GF-D8 (cell line): ENCODE measurements around the gene OXLD1.
"Not testable (repeated sequence)": the region's sequence is repeated elsewhere in the genome, so short reads cannot be mapped to it uniquely, and the experiment has no call there.

ENCODE experiments used
- DNase-seq: peaks from one replicate; lab custom pipeline; 2025; lab: John Stamatoyannopoulos, UW

OXLD1 gene

GRCh38 chr17:81682565-81683207, 16.3 kb upstream of the OXLD1 start:
- DNase-seq: no peak

- no peak for DNase-seq
Measured at GRCh38 chr17:81681672-81682071, 15.3 kb upstream of the OXLD1 start.

DNA sequence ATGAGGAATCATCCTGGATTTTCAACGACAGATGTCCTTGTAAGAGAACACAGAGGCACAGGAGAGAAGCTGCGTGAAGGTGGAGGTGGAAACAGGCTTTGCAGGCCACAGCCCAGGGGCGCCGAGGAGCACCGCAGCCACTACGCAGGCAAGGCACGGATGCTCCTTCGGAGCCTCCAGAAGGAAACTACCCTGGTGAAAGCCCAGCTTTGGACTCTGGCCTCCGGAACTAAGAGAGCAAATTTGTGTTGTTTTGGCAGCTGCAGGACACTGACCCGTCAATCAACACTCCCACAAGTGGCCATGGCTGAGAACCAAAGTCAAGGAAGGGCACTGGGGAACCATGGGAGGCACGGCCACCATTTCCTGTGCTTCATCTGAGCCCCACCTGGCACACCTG, 13.7 kb upstream of the OXLD1 start:
- DNase-seq: no peak

DNA sequence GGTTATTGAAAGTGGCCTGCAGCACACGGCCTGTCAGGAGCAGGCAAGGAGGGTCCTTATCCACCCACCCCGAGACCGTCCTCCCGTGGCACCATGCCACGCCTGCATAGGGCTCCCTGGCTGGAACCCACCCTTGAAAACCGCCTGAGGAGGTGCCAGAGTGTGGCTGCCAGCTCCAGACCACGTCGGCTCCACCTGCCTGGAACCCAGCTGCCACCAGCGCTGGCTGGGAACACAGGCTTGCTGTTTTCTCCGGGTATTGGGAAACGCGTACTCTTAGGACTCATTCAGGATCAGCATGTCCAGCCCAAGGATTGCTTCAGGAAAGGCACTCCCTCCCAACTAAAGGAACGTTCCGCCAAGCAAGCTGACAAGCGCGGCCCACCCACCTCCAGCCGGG, 10.5 kb upstream of the OXLD1 start:
- no peak for DNase-seq

DNA sequence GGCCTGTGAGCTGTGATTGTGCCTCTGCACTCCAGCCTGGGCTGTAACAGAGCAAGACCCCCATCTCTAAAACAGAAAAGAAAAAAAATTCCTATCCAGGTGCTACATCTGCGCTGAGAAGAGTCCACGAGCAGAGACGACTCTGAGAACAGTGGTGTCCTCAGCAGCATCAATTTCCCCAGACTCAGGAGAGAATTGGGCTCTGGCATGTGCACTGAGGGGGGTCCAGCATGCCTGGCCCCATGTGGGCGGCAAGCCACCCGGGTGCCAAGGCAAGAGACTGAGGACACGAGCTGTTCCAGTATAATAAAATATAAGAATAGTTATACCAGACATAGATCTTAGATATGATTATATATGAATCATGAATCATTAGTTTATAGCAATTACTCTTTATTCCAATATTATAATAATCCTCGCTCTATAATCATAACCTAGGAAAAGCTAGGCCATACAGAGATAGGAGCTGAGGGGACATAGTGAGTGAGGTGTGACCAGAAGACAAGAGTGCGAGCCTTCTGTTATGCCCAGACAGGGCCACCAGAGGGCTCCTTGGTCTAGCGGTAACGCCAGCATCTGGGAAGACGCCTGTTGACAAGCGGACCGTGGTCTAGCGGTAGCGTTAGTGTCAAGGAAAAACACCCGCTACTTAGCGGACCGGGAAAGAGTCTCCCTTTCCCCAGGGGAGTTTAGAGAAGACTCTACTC, 9.3 kb upstream of the OXLD1 start:
- DNase-seq: not testable (repeated sequence)

DNA sequence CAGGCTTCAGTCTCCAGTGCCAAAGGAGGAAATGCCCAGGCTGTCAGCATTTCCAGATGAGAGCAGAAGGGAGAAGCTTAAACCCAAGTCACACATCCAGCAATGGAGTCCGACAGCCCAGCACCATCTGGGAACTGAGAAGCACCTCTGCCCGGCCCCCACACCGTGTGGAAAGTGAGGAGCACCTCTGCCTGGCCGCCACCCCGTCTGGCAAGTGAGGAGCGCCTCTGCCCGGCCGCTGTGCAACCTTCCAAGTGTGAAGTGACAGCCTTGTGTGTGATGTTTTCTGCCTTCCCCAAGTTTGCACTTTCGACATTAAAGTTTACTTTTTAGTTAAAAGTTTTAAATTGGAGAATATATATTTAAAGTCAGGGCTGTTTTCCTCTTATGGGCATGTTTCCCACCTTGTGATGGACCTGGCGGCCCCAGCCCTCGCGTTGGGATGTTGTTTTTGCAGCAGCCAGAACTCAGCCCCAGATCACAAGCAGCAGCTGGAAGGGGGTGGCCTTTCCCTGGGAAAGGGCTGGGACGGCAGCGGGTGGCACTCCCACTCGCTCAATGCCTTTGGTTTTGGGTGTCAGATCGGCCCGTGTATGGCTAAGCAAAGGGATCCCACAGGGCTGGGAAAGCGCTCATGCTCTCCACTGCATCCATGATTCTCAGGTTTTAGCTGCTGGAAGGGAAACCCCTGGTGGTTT, 7.3 kb upstream of the OXLD1 start:
- DNase-seq: no peak

DNA sequence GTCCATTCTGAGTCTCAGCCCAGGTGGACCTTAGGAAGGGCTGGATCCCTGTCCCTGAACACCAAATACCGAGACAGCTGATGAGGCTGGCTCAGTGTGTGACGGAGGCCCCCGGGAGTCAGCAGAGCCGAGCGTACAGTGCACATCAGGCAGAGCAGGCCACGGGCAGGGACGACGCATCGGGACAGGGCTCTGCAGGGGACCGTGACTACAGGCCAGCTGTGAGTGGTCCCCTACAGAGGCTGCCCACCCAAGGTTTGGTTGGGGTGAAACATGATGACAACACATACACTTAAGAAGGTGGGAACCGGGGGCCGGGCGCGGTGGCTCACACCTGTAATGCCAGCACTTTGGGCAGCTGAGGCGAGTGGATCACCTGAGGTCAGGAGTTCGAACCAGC, 6.5 kb upstream of the OXLD1 start:
- no peak for DNase-seq

- no peak for DNase-seq
Measured at GRCh38 chr17:81672504-81672903, 6.1 kb upstream of the OXLD1 start.

DNA sequence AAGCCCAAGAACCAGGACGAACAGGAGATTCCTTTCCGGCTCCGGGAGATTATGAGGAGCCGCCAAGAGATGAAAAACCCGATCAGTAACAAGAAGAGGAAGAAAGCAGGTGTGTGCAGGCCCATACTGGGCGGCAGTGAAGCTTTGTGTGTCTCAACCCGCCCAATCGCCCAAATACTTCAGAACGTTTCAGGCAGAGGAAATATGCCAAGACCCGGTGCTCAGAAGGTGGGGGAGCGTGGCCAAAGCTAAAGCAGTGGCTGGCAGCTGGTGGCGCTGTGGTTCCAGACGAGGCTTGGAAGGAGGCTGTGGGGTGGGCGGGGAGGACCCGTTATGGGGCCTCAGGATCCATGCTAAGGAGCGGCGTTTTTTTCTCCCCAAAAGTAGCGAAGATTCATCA, 1.3 kb upstream of the OXLD1 start:
- DNase-seq: no peak

- DNase-seq: peak; percentile 39
Measured at GRCh38 chr17:81666092-81666341, 388 bp downstream of the OXLD1 start.

DNA sequence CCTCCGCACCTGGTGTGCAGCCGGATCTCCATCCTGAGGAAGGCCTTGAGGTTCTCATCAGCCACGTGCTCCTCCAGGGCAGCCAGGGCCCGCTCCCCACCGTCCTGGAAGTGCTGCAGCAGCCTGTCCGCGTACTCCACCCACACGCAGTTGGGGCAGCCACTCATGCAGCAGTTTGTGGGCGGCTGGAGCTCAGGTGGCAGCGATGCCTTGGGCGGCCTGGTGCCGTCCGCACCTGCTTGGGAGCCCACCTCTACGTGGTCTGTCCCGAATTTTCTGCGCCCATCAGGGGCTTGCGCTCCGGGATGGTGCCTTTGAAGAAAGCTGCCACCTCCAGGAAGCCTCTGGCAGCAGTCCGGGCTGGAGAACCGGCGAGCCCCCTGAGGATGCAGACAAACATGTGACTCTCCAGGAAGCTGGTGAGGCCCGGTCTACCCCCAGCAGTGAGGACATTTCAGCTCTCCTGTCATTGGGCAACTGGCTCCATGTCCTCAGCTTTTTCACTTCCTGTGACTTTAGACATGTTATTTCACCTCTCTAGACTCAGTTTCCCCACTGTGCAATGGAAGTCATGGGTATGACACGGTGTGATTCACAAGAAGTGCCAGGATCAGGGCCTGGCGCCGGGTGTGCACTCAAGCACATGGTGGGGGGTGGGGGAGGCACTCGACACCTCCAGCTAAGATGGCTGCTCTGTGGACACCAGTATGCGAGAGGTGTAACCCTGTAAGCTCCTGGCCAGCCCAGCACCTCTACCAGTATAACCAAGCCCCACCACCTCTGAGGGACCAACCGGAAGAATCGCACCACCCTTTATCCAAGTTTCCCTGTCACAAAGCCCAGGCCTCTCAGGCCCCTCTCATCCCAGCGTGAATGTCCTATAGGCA, 957 bp downstream of the OXLD1 start:
- peak; percentile 42 for DNase-seq

GRCh38 chr17:81664051-81664470, 2.3 kb downstream of the OXLD1 start:
- DNase-seq: no peak

DNA sequence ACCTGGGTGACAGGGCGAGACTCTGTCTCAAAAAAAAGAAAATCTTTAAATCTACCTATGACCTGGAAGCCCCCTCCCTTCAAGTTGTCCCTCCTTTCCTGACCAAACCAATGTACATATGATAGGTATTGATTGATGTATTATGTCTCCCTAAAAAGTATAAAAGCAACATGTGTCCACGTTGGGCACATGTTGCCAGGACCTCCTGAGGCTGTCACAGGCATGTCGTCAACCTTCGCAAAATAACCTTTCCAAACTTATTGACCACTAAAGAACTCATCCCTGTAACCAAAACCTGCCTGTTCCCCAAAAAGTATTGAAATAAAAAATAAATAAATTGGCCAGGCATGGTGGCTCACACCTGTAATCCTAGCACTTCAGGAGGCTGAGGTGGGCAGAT, 4.4 kb downstream of the OXLD1 start:
- DNase-seq: no peak

GRCh38 chr17:81660441-81660840, 6.0 kb downstream of the OXLD1 start:
- DNase-seq: no peak

DNA sequence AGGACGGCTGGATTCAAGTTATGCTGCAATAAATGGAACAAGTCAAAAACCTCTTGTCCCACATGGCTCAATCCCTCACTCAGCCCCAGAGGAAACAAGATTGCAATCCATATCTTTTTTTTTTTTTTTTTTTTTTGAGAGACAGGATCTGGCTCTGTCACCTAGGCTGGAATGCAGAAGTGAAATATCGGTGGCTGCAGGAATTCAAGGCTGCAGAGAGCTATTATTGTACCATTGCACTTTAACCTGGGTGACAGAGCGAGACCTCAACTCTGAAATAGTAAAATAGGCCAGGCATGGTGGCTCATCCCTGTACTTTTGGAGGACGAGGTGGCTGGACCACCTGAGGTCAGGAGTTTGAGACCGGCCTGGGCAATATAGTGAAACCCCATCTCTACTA, 7.4 kb downstream of the OXLD1 start:
- no peak for DNase-seq

GRCh38 chr17:81656835-81657234, 9.6 kb downstream of the OXLD1 start:
- DNase-seq: peak; percentile 28

DNA sequence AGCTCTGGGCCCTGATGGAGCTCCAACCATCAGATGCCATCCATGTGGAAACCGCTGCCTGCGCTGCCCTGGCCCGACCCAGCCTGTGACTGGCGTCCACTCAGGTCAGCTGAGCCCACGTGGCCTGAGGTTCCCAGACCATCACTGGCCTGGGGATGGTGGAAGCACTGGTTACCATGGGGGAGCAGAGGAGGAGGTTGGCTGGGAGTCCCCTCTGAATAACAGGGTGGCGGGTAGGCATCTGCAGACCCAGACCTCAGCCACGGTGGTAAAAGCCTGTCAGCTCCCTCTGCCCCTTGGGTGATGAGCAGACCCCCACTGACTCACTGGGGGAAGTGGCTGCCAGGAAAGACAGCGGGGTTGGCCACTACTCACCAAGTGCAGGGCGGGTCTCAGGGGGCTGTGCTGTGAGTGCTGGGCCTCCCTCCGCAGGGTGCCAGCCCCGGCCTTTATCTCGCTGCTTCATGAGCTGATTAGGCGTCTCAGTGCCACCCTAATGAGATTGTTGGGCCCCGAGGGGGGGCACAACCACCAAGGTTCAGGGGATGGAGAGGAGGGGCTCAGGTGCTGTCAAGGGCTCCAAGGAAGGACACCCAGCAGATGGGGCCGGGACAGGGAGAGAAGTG, 10.2 kb downstream of the OXLD1 start, which contains the start of gene PDE6G:
PDE6G (minus strand) TSS at position 425 of the 626 bp plus-strand sequence. CDS start 3,237 bp downstream, outside the sequence.
- DNase-seq: no peak

GRCh38 chr17:81655378-81656117, 10.9 kb downstream of the OXLD1 start:
- no peak for DNase-seq

DNA sequence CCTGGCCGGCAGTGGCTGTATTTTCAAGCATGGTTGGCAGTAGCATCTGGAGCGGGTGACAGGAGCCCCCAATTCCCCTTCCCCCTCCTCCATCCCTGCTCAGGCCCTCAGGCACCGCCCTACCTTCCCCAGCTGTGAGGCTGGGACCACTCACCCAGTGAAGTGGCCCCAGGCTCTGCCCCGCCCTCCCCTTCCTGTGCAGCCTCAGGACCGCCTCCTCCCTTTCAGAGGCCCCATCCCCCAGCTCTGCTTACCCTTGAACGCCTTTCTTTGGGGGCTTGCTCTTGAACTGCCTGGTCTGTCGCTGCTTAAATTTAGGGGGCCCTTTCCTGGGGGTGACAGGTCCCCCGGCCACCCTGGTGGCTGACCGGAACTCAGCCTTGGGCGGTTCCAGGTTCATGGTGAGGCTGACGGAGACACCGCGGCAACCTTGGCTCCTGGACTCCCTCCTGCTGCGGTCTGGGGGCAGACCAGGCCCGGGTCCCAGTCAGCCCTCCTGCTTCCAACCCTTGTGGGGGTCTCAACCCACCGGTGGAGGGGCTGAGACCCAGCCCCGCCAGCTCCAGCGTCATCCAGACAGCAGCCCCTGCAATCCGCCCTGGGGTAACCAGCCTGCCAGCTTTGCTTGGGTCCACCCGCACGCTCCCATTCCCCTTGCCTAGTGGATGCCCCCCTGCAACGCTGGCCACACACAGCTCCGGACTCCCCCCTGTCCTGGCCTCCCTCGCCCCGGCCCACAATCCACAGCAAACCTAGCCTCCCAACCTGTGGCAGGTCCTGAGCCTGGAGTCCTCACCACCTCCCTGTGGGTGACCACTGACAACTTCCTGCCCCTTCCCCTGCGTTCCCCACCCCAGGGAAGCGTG, 13.3 kb downstream of the OXLD1 start:
- no peak for DNase-seq

- no peak for DNase-seq
Measured at GRCh38 chr17:81651692-81652091, 14.7 kb downstream of the OXLD1 start.
